Lower leg skin (tissue), 3 donors: ENCODE data around the gene STX11.

Experiments used
- POLR2A ChIP-seq, 2 donors: fragments of 450-650 bp; IDR thresholded peaks; one replicate each; pipeline ENCODE4 v1.6.1; 2016 to 2017; ENCODE audit warnings: antibody characterized with exemption in 2 of 2, mild to moderate bottlenecking in 1 of 2, moderate library complexity in 1 of 2
- TF ChIP-seq, protein P1 (sequence below), 3 donors: fragments of 450-650 bp; IDR thresholded peaks; one replicate each; pipeline ENCODE4 v1.5.1; 2016; ENCODE audit warnings: antibody characterized with exemption in 3 of 3, mild to moderate bottlenecking in 3 of 3, moderate library complexity in 2 of 3

DNA sequence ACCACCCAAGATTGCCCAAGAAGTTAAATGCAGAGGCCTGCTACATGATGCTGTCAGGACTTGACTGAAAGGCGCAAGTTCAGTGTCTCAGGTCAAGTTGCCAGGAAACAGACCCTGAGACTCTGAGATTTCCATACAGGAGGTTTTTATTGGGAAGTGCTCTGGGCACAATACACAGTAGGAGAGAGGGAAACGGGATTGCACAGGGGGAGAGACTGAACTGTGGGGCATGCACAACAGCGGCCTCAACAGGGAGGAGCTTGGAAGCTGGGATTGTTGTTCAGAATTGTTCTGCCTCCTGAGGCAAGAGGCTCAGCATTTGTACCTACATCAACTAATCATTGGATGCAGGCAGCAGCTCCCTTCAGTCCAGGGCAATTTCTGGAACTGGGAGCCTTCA is 6.7 kb downstream of the STX11 start:
- TF ChIP-seq, protein P1, sequence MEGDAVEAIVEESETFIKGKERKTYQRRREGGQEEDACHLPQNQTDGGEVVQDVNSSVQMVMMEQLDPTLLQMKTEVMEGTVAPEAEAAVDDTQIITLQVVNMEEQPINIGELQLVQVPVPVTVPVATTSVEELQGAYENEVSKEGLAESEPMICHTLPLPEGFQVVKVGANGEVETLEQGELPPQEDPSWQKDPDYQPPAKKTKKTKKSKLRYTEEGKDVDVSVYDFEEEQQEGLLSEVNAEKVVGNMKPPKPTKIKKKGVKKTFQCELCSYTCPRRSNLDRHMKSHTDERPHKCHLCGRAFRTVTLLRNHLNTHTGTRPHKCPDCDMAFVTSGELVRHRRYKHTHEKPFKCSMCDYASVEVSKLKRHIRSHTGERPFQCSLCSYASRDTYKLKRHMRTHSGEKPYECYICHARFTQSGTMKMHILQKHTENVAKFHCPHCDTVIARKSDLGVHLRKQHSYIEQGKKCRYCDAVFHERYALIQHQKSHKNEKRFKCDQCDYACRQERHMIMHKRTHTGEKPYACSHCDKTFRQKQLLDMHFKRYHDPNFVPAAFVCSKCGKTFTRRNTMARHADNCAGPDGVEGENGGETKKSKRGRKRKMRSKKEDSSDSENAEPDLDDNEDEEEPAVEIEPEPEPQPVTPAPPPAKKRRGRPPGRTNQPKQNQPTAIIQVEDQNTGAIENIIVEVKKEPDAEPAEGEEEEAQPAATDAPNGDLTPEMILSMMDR (IDR thresholded peaks at IDR 0.05), result no peak
- TF ChIP-seq POLR2A (IDR thresholded peaks at IDR 0.05), result no peak
